Occipital lobe (tissue), 2 donors: ENCODE data around the gene DPP8. TPM values are rescaled to one million over a fixed set of nuclear protein-coding genes. Genes with fewer than 3 reads are reported as not detected.
"Not testable (repeated sequence)": the region's sequence is repeated elsewhere in the genome, so short reads cannot be mapped to it uniquely, and the experiment has no call there.

Experiments
- DNase-seq: peaks from one replicate; lab custom pipeline; 2025; lab: John Stamatoyannopoulos, UW
- total RNA-seq: library from RNA; depleted of rRNA; stranded (reverse); fragments of >200 nt; gene quantifications from one replicate; pipeline ENCODE4 v1.2.3, GENCODE V29; 2014

Gene DPP8
- total RNA-seq: 83.8 TPM

DNA sequence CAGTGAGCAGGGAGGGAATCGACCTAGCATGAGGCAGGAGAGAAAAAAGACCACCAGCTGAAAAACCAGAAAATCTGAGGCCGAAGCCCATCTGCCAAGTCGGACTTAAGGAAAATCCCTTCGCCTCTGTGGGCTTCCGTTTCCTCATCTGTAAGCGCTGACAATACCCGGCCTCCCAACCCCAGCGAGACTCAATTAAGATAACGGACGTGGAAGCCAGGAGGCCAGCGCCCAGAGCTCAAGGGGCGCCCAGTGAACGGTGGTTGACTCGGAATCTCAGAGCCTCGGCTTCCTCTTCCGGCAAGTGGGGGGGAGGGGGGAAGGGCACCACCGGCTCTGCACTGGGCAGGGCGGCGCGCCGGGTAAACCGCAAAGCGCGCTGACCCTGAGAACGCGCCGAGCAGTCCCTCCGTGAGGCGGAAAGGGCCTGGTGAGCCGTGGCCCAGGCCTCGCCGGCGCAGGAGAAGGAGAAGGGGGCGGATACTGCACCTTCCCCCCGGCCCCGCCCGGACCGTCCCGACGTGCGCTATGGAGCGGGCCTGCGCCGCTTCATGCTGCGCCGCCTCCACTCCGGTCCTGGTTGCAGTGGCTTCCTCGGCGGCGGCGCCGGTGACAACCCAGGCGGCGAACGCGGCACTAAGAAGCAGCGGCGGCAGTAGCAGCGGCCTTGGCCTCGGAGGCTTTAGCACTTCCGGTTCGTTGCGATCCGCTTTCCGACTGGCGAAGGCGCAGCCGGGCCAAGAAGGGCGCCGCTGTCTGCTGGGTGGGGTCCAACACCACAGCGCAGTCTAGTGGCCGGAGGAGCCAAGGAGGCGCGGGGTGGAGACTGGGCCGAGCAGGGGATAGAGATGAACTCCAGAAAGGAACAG, at the start of gene DPP8:
Gene DPP8 (minus strand): TSS at position 693 of the 869 bp plus-strand sequence. CDS start 5,136 bp downstream, outside the sequence.
- DNase-seq: peak; percentile 89

GRCh38 chr15:65561934-65562333, 44.4 kb upstream of the DPP8 start:
- DNase-seq: no peak

DNA sequence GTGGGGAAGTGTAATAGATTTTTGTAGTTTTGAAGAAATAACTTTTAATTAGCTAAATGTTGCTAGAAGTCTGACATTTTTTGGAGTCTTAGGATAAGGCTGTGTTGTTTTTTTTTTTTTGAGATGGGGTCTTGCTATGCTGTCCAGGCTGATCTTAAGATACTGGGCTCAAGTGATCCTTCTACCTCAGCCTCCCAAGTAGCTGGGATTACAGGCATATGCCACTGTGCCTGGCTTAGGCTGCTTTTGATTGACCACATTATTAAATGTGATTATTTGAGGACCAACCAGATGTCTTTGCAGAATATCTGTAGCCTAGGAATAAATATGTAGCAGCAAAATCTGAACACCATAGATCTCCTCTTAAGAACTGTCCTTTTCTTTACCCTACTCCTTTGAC, 42.5 kb upstream of the DPP8 start:
- DNase-seq: no peak

DNA sequence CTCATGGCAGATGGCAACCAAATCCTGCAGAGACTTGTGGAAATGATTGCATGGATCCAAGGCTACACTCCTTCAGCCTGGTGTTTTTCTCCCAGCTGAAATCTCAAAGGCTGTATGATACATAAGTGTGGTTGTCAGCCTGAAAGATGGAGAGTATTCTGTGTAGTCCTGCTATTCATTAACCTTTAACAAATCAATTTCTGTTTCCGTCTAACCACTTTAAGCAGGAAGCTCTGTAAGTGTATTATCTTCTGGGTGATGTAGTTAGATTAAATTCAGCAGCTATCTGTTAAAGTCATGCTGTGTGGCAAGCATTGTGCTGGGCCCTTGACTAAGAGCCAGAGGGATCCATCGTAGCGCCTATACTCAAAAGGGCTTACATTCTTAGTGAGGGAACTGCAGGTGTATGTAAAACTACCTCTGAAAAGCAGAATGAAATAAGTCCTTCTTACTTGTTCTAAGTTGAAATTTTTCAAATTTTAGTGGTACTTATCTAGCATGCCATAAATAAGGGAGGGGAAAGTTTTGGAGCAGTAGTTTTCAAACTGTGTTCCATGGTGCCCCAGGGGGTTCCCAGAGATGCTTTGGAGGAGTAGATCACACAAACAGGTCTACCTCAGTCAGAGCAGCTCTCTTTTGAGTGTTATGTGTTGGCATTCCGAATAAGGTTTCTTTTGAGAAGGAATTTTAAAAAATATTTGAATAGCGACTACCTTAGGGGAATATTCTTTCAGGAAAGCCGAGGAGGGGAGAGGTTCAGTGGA, 41.7 kb upstream of the DPP8 start:
- no peak for DNase-seq

- DNase-seq: no peak
These were observed 40.8 kb upstream of the DPP8 start for GRCh38 chr15:65558336-65558735.

GRCh38 chr15:65556622-65557021, 39.1 kb upstream of the DPP8 start:
- no peak for DNase-seq

GRCh38 chr15:65553691-65554090, 36.2 kb upstream of the DPP8 start:
- no peak for DNase-seq

DNA sequence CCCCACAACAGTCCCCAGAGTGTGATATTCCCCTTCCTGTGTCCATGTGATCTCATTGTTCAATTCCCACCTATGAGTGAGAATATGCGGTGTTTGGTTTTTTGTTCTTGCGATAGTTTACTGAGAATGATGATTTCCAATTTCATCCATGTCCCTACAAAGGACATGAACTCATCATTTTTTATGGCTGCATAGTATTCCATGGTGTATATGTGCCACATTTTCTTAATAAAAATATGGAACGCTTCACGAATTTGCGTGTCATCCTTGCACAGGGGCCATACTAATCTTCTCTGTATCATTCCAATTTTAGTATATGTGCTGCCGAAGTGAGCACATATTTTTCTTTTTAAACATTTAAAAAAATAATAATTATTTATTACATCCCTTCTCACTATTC, 35.4 kb upstream of the DPP8 start:
- DNase-seq: not testable (repeated sequence)

DNA sequence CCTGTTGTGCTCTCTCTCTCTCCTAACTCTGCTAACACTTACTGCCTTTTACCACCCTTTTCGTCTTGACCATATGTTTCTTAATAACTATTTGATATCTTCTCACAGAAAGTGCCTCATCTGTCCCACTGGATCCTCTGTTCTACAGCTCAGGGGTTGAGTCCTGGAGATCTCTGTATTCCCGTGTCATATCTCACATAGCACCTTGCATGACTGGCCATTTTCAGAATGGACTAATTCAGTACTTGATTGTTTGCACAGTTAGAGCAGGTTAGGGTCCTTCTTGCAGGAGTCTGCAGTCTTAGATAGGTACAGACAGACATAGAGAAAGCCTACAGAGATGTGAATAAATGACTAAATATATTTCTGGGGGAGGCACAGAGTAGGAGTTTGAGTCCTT, 33.7 kb upstream of the DPP8 start:
- no peak for DNase-seq

- DNase-seq: no peak
These were observed 33.2 kb upstream of the DPP8 start for GRCh38 chr15:65550681-65551098.

- not testable (repeated sequence) for DNase-seq
These were observed 31.8 kb upstream of the DPP8 start for GRCh38 chr15:65549288-65549687.

- no peak for DNase-seq
These were observed 30.4 kb upstream of the DPP8 start for GRCh38 chr15:65547841-65548240.

DNA sequence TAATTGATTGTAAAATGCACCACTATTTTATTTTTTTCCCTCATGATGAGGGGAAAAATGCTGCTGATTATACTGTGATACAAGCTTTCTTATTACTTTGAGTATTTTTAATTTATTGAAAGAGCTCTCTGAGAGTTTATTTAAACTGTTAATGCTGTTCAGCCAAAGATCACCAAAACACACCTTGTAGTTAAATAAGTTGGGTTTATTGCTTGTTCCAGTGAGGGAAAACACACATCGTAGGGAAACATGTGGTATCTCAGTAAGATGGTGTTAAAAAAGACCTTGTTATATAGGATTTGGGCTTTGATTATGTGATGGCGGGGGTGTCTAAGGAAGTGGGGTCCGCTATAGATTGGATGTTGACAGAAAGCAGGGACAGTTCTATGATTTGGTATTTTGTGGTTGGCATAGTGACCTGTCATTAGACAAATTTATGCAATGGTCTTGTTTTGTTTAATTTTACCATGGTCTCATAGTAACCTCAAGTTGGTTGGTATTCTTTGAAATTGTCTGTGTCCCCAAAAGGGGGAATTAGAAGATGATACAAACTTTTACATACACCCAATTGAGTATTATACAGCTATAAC, 23.8 kb upstream of the DPP8 start:
- DNase-seq: no peak

GRCh38 chr15:65540314-65540713, 22.8 kb upstream of the DPP8 start:
- DNase-seq: no peak

DNA sequence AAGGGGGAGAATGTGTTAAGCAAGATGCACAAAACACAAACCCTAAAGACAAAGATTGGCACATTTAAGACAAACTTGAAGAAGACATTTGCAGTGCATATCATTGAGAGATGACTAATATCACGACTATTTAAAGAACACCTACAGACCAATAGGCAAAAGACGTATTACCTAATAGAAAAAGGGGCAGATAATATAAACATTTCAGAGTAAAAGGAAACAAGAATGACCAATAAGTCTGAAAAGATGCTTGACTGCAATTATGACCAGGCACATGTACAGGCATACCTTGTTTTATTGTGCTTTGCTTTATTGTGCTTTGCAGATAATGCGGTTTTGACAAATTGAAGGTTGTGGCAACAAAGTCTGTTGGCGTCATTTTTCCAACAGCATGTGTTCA, 17.7 kb upstream of the DPP8 start:
- no peak for DNase-seq

DNA sequence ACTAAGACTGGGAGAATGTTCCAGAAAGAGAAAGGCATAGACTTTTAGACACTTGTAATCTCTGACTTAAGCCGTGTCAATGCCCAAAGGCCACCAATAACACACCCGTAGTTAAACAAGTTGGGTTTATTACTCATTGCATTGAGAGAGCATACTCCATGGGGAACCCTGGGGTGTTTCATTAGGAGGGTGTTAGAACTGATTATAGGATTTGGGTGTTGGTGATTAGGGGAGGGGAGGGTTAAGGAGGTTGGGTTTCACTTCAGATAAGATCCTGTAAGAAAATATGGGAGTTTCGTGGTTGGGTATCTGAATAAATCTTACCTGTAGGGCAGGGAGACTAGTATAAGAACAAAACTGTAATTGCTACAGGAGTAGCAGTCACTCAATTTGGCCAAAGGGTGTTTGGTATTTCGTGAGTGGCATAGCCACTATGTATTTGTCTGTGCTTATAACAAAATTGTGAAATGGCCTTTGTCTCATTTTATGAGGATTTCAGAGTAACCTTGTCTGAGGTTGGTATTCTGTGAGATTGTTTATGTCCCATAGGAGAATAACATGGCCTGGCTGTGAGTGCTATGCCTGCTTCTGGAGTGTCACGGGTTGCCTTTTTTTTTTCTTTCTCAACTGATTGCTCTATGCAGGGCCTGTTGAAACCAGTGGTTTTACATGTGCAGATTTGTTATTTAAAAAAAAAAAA, 15.7 kb upstream of the DPP8 start:
- DNase-seq: no peak

GRCh38 chr15:65532738-65533051, 15.2 kb upstream of the DPP8 start:
- DNase-seq: no peak

- DNase-seq: peak; percentile 80
These were observed 13.0 kb upstream of the DPP8 start, which contains the start of gene HACD3 for GRCh38 chr15:65530318-65531111. Gene HACD3 (plus strand): TSS chr15:65530463. CDS start chr15:65530632, 169 bp downstream.

- DNase-seq: no peak
These were observed 12.4 kb upstream of the DPP8 start for GRCh38 chr15:65529762-65530317.

DNA sequence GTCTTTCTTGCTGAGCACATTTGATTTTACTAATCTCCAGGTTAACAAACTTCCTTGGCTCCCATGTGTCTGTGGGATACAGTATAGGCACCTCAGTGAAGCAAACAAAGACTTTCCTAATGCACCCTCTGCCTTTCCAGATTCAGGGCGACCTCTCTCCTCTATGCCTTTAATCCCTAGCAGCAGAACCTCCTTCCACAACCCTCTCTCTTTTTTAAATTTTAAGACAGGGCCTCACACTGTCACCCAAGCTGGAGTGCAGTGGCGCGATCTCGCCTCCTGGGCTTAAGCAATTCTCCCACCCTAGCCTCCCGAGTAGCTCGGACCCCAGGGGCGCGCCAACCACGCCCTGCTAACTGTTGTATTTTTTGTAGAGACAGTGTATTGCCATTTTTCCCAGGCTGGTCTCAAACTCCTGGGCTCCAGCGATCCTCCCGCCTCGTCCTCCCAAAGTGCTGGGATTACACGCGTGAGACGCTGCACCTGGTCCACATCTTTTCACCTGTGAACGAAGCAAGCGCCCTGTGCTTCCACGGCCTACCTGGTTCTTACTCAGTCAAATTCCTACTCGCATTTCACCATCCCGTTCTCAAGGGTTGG, 11.1 kb upstream of the DPP8 start:
- no peak for DNase-seq
